Inflammatory macrophage (primary cell): Measurements from ENCODE around the gene ATP6V1G1.
"Not testable (repeated sequence)": the region's sequence is repeated elsewhere in the genome, so short reads cannot be mapped to it uniquely, and the experiment has no call there.

Source experiments
- DNase-seq, 2 donors: peaks; one replicate each; pipeline ENCODE4 v3.0.0-alpha.2; 2020 to 2022
- total RNA-seq, 18 experiments: gene quantifications; one replicate each; lab custom pipeline; 2026; ENCODE audit warnings: mixed read lengths in 6 of 18, inconsistent platforms in 2 of 18; lab: John Stamatoyannopoulos, UW

Gene ATP6V1G1, protein sequence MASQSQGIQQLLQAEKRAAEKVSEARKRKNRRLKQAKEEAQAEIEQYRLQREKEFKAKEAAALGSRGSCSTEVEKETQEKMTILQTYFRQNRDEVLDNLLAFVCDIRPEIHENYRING
- 80.0 to 183 (median 146) reads per million in 18 experiments for total RNA-seq

DNA sequence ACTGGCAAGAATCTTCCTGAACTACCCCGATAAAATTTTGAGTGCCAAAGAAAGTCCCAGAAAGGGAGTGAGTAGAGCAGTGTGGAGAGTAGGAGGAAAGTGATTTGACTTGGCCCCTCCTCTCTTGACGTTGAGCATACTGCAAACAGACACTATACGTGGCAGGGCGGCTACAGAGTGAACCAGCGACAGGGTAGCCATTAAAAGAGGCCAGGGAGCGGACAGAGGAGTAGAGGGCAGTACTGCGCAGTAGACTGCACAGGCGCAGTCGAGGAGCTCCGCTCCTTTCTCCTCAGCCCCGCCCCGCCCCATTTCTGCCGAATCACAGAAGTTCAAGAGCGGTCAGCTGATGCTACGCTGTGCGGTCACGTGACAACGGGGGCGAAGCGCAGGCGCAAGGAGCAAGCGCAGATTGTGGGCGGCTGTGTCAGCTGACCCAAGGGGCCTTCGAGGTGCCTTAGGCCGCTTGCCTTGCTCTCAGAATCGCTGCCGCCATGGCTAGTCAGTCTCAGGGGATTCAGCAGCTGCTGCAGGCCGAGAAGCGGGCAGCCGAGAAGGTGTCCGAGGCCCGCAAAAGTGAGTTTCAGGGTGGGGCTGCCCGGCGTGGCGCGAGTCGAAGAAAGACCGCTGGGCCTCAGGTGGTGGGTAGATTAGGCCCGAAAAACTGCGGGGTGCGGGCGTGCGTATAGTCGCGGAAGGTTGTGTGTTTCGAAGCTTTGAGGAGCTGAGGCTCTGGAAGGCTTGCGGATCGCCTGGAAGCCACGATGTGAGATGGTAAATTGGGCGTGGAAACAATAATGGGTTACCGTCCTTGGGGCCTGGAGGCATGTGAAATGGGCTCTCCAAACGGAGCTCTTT, at the start of gene ATP6V1G1:
Gene ATP6V1G1 (plus strand): TSS at position 425 of the 858 bp plus-strand sequence. CDS start 70 bp downstream, at position 495.
- peak; percentile 100 for DNase-seq

DNA sequence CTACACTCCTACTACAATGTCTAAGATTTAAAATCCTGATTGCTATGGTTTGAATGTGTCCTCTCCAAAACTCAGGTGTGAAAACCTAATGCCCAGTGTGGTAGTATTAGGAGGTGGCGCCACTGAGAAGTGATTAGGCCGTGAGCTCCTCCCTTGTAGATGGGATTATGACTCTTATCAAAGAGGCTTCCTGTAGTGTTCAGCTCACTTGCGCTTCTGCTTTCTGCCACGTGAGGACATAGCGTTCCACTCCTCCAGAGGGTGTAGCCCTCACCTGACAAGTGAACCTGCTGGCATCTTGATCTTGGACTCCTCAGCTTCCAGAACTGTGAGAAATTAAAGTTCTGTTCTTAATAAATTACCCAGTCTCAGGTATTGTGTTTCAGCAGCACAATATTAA, 49.3 kb upstream of the ATP6V1G1 start:
- peak in 1 of 2 donors; percentile 13 for DNase-seq

DNA sequence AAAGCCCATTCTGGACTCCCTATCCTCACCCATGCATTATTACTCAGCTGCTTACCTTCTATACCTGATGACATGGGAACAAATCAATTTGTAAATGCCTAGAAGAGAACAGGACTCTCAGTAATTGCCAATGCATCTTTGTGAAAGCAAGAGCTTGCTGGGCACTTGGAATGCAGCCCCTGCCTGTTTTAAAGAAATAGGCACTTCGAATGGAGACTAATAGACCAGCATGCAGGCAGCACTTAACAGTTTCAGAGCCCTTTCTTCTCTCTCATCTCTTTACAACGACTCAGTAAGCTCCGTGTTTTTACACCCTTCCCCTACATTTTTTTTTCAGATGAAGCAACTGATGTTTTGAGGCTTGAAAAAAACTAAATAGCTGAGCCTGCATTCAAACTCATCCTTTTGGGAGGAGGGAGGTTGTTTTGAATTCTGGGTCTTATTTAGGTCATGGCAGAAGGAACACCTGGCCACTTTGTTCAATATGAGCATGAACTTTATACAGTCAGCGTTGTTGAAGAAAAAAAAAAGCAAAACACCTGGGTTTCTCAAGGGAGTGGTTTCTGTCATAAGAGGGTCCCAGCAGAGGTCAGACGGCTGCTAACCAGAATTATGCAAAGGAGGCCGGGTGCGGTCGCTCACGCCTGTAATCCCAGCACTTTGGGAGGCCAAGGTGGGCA, 47.7 kb upstream of the ATP6V1G1 start:
- DNase-seq, result no peak

DNA sequence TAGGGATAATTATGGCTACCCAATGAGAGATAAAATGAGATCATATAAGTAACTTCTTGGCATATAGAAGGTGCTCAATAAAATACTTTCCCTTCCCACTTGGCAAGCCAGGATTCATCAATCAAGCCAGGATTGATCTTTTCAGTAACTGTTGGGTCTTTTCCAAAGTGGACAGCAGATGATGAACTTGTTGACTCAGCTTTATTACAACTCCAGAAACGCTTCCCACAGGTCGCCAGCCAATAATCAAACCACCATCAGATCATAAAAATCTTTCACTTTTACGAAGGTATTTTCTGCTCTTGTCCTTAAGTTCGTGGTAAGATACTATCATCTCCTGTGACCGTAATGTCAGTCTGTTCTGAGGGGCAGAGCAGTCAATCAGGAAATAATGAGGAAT, 42.5 kb upstream of the ATP6V1G1 start:
- no peak for DNase-seq

DNA sequence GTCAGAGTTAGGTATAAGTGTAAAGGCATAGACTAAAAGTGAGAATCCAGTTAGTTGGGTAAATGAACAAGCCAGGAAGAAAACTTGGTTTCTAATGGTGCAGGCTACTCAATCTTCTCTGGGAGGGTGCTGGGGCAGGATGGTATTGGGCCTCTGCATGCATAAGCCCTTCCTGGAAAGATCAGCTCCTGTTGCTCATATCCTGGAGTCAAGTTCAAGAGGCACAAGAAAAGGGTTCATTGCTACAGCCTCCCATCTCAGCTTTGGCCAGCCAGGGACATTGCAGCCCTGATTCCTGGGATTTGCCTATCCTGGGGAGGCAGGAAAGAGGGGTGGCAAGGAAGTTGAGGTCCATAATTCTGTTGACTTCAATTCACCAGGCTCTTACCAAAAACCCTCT, 40.7 kb upstream of the ATP6V1G1 start:
- DNase-seq, result no peak

DNA sequence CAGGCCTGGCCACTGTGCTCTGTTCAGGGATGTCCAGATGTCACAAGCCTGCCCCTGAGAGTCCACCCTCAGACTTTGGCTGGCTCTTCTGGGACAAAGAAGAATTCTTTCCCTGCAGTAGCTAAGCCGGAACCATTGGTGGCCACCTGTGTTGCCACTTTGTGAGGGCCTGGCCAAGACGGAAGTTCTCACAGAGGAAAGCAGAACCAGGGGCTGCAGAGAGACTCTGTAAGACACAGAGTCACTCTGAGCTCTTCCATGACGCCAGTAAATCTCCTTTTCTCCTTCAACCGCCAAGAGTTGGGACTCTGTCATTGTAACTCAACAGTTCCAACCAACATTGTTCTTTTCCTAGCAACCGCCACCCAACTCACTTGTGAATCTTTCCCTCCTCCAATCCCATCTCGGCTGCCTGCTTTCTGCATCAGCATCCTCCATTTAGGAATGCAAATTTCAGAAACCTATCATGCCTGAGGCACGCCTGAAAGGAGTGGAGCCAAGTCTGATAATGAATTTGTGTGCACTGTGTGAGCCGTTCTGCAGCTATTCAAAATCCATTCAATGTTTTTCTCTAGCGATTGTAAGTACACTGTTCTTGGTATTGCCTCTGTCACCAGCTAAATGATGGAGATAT, 37.8 kb upstream of the ATP6V1G1 start:
- DNase-seq, result peak; percentile 21 to 64

DNA sequence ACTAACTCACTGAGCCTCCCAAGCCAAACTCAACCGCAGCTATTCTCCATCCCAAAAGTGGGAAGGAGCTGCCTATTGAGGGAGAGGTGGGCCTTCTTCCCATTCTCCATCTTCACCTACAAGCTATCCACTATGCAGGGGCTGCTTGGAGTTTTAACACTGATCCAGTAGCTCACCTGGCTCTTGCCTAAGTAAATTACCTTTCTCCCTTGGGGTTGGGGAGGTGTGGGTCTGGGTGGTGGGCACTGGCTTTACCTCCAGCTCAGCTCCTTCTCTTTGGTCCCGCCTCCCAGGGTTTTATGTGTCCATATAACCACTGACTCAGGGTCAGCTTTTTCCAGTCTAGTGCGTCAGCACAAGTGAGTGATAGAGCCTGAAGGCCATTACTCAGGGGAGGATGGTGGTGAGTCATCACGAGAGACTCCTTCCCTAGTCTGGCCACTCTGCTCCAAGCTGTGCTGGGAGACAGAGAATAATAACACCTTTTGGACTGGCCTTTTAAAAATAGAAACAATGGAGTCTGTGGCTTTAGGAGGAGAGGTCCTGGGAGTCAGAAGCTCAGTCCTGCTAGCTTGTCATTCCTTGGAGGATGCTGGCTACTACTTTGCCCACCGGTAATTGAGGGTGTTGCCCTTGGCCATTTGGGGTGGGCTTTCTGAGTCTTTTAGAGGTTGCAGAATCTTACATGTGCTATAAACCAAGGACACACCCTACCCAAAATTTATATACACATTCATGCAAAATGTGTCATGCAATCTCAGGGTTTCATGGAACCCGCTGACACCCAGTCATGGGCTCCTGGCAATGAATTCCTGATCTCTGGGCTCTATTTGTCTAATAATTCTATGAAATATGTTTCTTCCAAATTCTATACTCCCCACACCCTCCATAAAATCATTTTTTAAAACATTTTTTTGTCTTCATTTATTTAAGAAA, 35.6 kb upstream of the ATP6V1G1 start:
- DNase-seq, result peak; percentile 87 to 95

DNA sequence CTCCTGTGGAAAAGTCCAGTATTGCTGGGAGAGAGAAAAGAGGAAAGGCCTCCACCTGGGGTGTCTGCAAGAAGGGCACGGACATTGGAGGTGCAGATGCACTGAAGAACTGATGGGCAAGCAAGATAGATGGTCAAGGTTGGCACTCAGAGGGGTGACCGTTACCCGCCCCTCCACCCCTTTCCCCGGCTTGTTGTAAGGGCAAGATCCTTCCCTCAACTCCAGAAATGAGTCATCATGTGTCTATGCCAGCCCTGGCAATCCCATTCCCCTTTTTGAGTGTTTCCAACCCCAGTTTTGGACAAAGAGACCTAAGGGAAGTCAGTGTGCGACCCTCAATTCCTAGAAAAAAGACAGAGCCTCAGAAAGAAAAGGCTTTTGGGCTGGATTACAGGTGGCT, 34.9 kb upstream of the ATP6V1G1 start:
- DNase-seq, result no peak

DNA sequence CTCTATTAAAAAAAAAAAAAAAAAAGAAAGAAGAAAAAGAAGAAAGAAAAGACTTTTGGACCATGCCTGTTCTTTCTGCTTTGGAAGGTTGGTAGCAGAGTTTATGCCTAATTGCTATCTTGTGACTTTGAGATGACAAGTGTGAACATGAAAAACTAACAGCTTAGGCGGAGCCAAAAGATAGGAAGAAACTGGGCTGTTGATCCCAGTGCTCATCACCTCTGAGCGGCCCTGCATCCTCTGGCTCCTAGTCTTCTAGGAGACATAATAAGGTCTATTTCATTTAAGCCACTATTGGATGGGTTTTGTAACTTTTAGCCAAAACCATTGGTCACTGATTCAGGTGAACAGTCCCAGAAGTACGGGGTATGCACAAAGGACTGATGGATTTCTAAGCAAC, 34.4 kb upstream of the ATP6V1G1 start:
- no peak for DNase-seq

DNA sequence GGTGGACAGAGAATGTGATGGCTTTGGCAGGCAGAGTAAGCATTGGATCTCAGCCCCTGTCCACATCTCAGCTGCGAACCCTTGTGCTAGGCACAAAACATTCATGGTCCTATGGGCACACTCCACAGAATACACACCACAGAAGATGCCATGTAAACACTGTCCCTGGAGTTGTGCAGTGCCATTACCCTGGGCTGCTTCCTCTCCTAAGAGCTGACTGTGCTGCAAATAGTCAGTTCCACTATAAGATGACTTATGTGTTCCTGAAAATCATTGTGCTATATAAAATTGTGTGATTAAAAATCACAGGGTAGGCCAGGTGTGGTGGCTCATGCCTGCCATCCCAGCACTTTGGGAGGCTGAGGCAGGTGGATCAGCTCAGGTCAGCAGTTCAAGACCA, 31.9 kb upstream of the ATP6V1G1 start:
- DNase-seq, result peak in 1 of 2 donors; percentile 38

DNA sequence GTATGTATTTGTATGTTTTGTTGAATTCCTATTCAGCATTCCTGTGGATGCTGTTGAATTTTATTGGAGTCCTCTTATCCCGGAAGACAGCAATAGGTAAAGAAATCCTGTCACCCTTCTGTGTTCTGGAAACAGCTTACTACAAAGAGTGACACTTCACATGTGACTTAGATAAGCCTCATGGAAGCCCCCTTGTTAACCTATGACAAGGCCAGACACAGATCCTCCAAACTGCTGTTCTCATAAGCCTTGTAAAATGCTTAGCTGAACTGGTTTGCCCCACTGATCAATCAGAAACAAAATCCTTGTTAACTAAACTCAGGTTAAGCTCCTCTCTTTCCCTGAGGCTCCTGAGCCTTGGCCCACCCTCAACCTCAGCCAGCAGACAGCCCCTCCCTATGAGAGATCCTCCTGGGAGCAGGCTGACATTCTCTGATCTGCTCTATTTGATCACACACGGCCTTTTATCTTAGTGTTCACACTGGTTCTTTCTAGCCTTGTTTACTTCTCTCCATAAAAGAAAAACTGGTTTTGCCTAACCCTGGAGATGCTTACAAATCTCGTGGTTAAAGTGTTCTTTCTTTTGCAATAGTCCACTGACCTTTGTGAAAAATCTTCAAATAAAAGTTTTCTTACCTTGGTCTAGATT, 29.4 kb upstream of the ATP6V1G1 start:
- DNase-seq, result no peak

DNA sequence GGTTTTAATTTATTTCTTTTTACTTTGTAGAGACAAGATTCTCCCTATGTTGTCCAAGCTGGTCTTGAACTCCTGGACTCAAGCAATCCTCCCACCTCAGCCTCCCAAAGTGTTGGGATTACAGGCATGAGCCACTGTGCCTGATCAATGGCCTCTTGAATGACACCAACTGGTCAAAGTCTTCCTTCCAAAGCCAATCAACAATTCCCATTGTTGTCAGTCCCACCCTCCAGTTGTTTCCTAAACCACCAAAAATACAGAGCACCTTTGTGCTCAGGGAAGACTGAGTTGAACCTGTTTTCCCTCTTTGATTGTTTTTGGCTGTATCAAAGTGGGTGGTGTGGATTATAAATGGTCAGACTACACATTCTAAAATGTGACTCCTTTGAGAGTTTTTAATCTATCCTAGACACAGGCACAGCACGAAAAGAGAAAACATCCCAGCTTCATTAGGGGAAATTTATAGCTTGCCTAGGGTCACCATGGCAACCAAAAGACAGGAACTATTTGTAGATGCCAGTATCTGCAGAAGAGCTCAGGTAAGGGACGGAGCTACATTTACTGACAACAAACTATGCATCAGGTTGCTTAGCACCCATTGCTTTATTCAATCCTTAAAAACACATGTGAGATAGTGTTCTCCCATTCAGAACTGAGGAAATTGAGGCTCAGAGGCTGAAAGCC, 27.6 kb upstream of the ATP6V1G1 start:
- peak in 1 of 2 donors; percentile 76 for DNase-seq

DNA sequence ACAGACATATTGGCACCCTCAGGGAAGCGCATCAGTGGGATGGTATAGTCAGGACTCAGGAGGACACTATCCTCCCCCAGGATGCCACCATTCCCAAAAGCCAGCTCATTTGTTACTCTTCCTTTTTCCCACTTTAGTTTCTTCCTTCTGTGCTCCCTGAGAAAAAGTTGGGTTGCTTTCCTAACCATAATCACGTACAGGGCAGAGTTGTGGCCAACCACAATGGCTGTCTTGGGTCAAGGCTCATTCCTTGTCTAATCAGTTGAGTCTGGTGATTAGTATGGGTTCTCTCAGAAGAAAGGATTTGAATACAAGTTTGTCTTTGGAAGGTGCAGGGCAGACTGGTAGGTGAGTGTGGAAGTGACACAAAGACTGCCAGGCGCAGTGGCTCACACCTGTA, 26.6 kb upstream of the ATP6V1G1 start:
- no peak for DNase-seq

DNA sequence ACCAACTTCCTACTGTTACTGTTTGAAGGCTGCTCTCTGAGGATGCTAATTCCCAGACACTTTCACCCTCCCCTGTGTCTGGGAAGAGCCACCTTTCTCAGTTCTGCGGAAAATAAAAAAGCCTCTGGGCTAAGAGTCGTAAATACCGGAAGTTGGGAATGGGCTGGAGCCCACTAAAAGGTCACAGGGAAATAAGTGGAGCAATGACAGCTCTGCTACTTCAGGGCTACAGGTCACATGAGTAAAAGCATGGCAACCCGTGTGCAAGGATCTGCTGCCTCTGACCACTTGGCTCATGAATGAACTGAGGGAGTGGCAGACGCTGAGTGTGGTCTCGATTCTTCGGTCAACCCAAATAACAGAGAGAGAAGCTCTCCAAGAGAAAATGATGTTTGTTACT, 25.8 kb upstream of the ATP6V1G1 start:
- no peak for DNase-seq

DNA sequence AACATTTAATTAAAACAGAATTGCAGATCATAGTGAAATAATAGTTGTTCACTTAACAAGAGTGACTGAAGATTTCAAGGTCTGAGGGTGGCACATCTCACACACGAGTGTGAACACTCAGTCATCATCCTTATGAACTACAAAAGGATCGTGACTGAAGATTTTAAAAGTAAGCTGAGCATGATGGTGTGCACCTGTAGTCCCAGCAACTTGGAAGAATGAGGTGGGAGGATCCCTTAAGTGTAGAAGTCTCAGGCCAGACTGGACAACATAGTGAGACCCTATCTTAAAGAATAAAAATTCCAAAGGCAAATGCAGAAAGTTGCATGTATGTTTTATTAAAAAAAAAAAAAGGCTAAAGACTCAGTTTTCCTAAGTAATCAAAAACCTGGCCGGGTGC, 22.4 kb upstream of the ATP6V1G1 start:
- no peak for DNase-seq

DNA sequence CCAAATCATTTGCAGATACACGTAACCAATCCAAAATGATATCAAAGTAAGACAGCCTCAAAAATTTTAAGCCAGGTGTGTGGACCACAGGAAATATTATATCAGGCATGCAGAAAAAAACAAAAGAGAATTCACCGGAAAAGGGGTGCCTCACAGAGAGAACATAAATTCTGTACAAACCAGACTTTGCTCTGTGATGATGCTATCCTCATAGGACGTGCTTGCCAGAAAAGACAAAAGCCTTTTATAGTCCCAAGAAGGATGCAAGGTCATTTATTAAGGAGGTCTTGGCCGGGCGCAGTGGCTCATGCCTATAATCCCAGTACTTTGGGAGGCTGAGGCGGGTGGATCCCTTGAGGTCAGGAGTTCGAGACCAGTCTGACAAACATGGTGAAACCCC, 16.8 kb upstream of the ATP6V1G1 start:
- DNase-seq, result no peak

DNA sequence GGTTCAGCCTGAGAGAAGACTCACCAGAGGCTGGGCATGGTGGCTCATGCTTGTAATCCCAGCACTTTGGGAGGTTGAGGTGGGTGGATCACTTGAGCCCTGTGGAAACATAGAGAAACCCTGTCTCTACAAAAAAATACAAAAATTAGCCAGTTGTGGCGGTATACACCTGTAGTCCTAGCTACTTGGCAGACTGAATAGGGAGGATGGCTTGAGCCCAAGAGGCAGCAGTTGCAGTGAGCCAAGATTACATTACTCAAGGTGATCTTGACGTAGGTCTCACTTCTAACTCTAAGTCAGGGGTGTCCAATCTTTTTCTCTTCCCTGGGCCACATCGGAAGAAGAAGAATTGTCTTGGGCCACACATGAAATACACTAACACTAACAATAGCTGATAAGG, 16.2 kb upstream of the ATP6V1G1 start:
- no peak for DNase-seq

DNA sequence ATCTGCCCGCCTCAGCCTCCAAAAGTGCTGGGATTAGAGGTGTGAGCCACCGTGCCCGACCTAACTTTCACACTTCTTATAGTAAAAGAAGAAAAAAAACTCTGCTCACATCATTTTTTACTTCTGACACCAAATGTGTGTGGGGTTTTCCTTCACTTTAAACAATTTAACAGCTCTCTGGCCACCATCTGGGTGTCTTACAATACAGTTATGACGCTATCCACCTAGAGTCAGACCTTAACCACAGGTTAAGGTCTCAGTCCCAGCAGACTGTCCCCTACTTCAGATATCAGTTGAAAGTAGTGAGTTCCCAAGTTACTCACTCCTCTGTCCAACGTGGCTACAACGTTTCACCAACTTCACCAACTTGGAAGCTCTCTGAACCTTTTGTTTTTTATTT, 15.4 kb upstream of the ATP6V1G1 start:
- no peak for DNase-seq

DNA sequence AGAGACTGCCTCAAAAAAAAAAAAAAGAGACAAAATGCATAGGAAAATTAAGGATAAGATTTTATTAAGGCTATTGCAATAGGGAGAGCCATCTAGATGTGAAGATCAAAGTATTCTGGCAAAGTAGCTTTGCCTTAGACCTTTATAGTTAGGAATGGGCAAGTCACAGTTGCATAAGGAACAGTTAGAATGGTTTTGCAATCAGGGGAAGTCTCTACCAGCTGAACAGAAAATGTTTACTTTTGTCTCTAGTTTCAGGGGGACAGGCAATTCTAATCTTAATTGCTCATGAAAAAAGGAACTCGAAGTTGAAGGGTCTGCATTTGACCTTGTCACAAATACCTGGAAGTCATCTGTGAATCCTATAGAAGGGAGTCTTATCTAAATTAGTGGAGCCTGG, 13.1 kb upstream of the ATP6V1G1 start:
- peak; percentile 45 to 56 for DNase-seq

DNA sequence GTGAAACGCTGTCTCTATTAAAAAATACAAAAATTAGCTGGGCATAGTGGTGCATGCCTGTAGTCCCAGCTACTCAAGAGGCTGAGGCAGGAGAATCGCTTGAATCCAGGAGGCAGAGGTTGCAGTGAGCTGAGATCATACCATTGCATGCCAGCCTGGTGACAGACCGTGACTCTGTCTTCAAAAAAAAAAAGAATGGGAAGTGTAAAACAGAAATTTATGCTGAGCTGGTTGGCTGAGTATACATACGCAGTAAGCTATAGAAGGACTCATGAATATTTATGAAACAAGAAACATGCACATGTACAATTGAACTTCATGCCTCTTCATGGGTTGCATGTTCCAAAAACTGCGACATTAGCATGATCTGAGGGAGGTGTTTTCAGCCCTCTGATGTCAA, 10.8 kb upstream of the ATP6V1G1 start:
- DNase-seq, result peak; percentile 33 to 56

DNA sequence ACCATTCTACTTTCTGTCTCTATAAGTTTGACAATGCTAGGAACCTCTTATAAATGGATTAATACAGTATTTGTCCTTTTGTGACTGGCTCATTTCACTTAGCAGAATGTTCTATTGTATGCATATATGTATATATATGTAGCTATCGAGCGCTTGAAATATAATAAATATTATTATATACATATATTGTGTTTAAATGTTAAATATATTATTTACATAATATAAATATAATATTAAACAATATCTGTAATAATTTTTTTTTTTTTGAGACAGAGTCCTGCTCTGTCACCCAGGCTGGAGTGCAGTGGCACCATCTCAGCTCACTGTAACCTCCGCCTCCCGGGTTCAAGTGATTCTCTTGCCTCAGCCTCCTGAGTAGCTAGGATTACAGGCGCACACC, 9.4 kb upstream of the ATP6V1G1 start:
- not testable (repeated sequence) for DNase-seq
